ENCODE results near the gene CD22. TPM values are rescaled to one million over a fixed set of nuclear protein-coding genes. Genes with fewer than 3 reads are reported as not detected.

Gene CD22
- total RNA-seq, 1 donor from 2014 or later, result not detected

- no peaks in the 10 kb centered on the region for H3K9me3 ChIP-seq (replicated peaks)
- H3K4me1 ChIP-seq, result no peaks in the 10 kb centered on the region
- DNase-seq, result no peak
- no peak overlapping the region for H3K27ac ChIP-seq (replicated peaks)
- peaks cover 96% of the 10 kb centered on the region for H3K27me3 ChIP-seq (ENCODE audit: low read depth)
- TF ChIP-seq CTCF (IDR thresholded peaks at IDR 0.05; ENCODE audit: borderline replicate concordance), result no peak
- intact Hi-C loops (cut with micrococcal nuclease), result no loop called here
- H3K4me3 ChIP-seq, result no peak overlapping the region
- no peaks in the 10 kb centered on the region for H3K36me3 ChIP-seq
These were observed 2.7 kb downstream of the CD22 start for GRCh38 chr19:35331551-35332214.

- Histone ChIP-seq H3K27ac (replicated peaks) (no peak overlapping the region), H3K9me3 (replicated peaks) (no peaks in the 10 kb centered on the region), H3K4me1 (no peaks in the 10 kb centered on the region), H3K27me3 (ENCODE audit: low read depth) (peaks cover 96% of the 10 kb centered on the region), H3K4me3 (no peak overlapping the region), H3K36me3 (no peaks in the 10 kb centered on the region)
- intact Hi-C loops (cut with micrococcal nuclease), result no loop called here
- DNase-seq, result no peak
- TF ChIP-seq CTCF (IDR thresholded peaks at IDR 0.05; ENCODE audit: borderline replicate concordance), result no peak
These were observed 3.8 kb downstream of the CD22 start for GRCh38 chr19:35332817-35333216.

DNA sequence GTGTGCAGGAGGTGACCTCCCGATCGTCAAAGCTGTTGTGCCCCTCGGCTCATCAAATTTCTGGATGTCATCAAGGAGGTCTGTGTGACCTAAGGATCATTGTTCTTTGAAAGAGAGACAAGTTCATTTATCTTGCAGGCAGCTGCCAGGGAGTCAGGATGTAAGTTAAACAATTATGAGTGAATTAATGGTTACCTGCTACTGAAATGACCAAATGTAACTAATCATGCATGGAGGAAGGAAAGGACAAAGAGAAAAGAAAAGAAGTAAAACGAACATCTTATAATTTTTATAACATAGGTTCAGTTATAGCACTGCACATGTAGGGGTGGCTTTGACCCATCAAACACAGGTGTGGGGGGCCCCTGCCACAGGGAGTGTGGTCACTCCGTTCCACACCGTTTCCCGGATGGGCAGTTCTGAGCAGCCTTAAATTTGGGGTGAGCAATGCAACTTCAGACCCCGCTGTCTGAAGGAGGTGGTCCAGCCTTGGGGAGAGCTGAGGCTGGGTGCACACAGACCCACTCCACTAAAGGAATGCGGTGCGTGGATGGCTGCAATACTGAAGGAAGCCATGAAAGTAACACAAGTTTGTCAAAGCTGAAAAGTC is 5.3 kb downstream of the CD22 start:
- Histone ChIP-seq H3K27ac (replicated peaks) (no peak overlapping the region), H3K27me3 (ENCODE audit: low read depth) (peaks cover 93% of the 10 kb centered on the region), H3K4me3 (no peak overlapping the region), H3K9me3 (replicated peaks) (no peaks in the 10 kb centered on the region), H3K4me1 (no peaks in the 10 kb centered on the region), H3K36me3 (no peaks in the 10 kb centered on the region)
- no peak for TF ChIP-seq CTCF (IDR thresholded peaks at IDR 0.05; ENCODE audit: borderline replicate concordance)
- DNase-seq, result no peak
- intact Hi-C loops (cut with micrococcal nuclease), result no loop called here

GRCh38 chr19:35336166-35336955 is 7.4 kb downstream of the CD22 start:
- Histone ChIP-seq H3K9me3 (replicated peaks) (no peaks in the 10 kb centered on the region), H3K27me3 (ENCODE audit: low read depth) (peaks cover 79% of the 10 kb centered on the region), H3K27ac (replicated peaks) (no peak overlapping the region), H3K4me1 (no peaks in the 10 kb centered on the region), H3K4me3 (no peak overlapping the region), H3K36me3 (no peaks in the 10 kb centered on the region)
- intact Hi-C loops (cut with micrococcal nuclease), result no loop called here
- no peak for TF ChIP-seq CTCF (IDR thresholded peaks at IDR 0.05; ENCODE audit: borderline replicate concordance)
- no peak for DNase-seq

- no peak for TF ChIP-seq CTCF (IDR thresholded peaks at IDR 0.05; ENCODE audit: borderline replicate concordance)
- no peaks in the 10 kb centered on the region for H3K4me1 ChIP-seq
- intact Hi-C loops (cut with micrococcal nuclease), result no loop called here
- no peak overlapping the region for H3K4me3 ChIP-seq
- H3K36me3 ChIP-seq, result no peaks in the 10 kb centered on the region
- H3K27me3 ChIP-seq (ENCODE audit: low read depth), result peaks cover 69% of the 10 kb centered on the region
- H3K9me3 ChIP-seq (replicated peaks), result no peaks in the 10 kb centered on the region
- H3K27ac ChIP-seq (replicated peaks), result no peak overlapping the region
- DNase-seq, result no peak
These were observed 8.4 kb downstream of the CD22 start for GRCh38 chr19:35337097-35337983.
